ENCODE data around the gene ALG1.

GRCh38 chr16:5025171-5025632 is 46.4 kb upstream of the ALG1 start:
- TF ChIP-seq EZH2 (IDR thresholded peaks at IDR 0.05; ENCODE audit: borderline replicate concordance, insufficient read depth, low read length, poor library complexity, severe bottlenecking) (no peak), CTCF (IDR thresholded peaks at IDR 0.05; ENCODE audit: poor library complexity, severe bottlenecking) (no peak), POLR2AphosphoS5 (IDR thresholded peaks at IDR 0.05) (no peak), REST (IDR thresholded peaks at IDR 0.05; ENCODE audit: borderline replicate concordance) (no peak), EP300 (conservative IDR thresholded peaks at IDR 0.05; ENCODE audit: poor library complexity, severe bottlenecking) (no peak), MXI1 (conservative IDR thresholded peaks at IDR 0.05; ENCODE audit: poor library complexity, severe bottlenecking) (no peak), RAD21 (conservative IDR thresholded peaks at IDR 0.05) (no peak), TAF1 (IDR thresholded peaks at IDR 0.05; ENCODE audit: low read depth) (no peak)

Measured in neural cell (in vitro differentiated cells).